ENCODE data around the gene HSD17B2. TPM values are rescaled to one million over a fixed set of nuclear protein-coding genes. Genes with fewer than 3 reads are reported as not detected.

HSD17B2 gene
- total RNA-seq, 1 donor, result not detected

GRCh38 chr16:82040296-82040695, 5.2 kb downstream of the HSD17B2 start:
- no peak overlapping the region for H3K4me2 ChIP-seq (ENCODE audit: insufficient read depth, low read length)
- no peaks in the 10 kb centered on the region for H3K9me3 ChIP-seq (ENCODE audit: low read depth, low read length)
- DNase-seq (ENCODE audit: insufficient read length, low spot score, missing footprints), result no peak

GRCh38 chr16:82041542-82041941, 6.5 kb downstream of the HSD17B2 start:
- no peaks in the 10 kb centered on the region for H4K20me1 ChIP-seq (ENCODE audit: insufficient read depth, low read length)
- no peaks in the 10 kb centered on the region for H3K79me2 ChIP-seq (ENCODE audit: insufficient read depth, low read length)
- no peak overlapping the region for H3K27ac ChIP-seq (ENCODE audit: low read depth, low read length)
- H2AFZ ChIP-seq (ENCODE audit: low read length), result no peak overlapping the region
- DNase-seq (ENCODE audit: insufficient read length, low spot score, missing footprints), result no peak
- no peak overlapping the region for H3K4me2 ChIP-seq (ENCODE audit: insufficient read depth, low read length)
- no peaks in the 10 kb centered on the region for H3K9me3 ChIP-seq (ENCODE audit: low read depth, low read length)
- no peak overlapping the region for H3K4me3 ChIP-seq (ENCODE audit: insufficient read depth, low read length)
- H3K36me3 ChIP-seq (ENCODE audit: insufficient read depth, low read length), result no peaks in the 10 kb centered on the region
- H3K4me1 ChIP-seq (ENCODE audit: insufficient read depth, low read length), result peaks cover 3% of the 10 kb centered on the region
- peaks cover 2% of the 10 kb centered on the region for H3K27me3 ChIP-seq (ENCODE audit: insufficient read depth, low read length)
- TF ChIP-seq CTCF (IDR thresholded peaks at IDR 0.05; ENCODE audit: extremely low read depth, low read depth, low read length), result no peak

More at GRCh38 chr16:82040296-82040695, 5.2 kb downstream of the HSD17B2 start:
- Histone ChIP-seq H3K4me1 (ENCODE audit: insufficient read depth, low read length) (peaks cover 3% of the 10 kb centered on the region), H3K4me3 (ENCODE audit: insufficient read depth, low read length) (no peak overlapping the region), H4K20me1 (ENCODE audit: insufficient read depth, low read length) (no peaks in the 10 kb centered on the region), H2AFZ (ENCODE audit: low read length) (no peak overlapping the region), H3K36me3 (ENCODE audit: insufficient read depth, low read length) (no peaks in the 10 kb centered on the region), H3K79me2 (ENCODE audit: insufficient read depth, low read length) (no peaks in the 10 kb centered on the region), H3K27me3 (ENCODE audit: insufficient read depth, low read length) (no peaks in the 10 kb centered on the region), H3K27ac (ENCODE audit: low read depth, low read length) (no peak overlapping the region)
- no peak for TF ChIP-seq CTCF (IDR thresholded peaks at IDR 0.05; ENCODE audit: extremely low read depth, low read depth, low read length)

GRCh38 chr16:82042144-82042543, 7.1 kb downstream of the HSD17B2 start:
- no peak overlapping the region for H3K4me2 ChIP-seq (ENCODE audit: insufficient read depth, low read length)
- no peaks in the 10 kb centered on the region for H3K79me2 ChIP-seq (ENCODE audit: insufficient read depth, low read length)
- no peak overlapping the region for H3K27ac ChIP-seq (ENCODE audit: low read depth, low read length)
- no peak for DNase-seq (ENCODE audit: insufficient read length, low spot score, missing footprints)
- peaks cover 3% of the 10 kb centered on the region for H3K4me1 ChIP-seq (ENCODE audit: insufficient read depth, low read length)
- no peak overlapping the region for H3K4me3 ChIP-seq (ENCODE audit: insufficient read depth, low read length)
- no peaks in the 10 kb centered on the region for H4K20me1 ChIP-seq (ENCODE audit: insufficient read depth, low read length)
- H3K27me3 ChIP-seq (ENCODE audit: insufficient read depth, low read length), result peaks cover 3% of the 10 kb centered on the region
- H2AFZ ChIP-seq (ENCODE audit: low read length), result no peak overlapping the region
- no peaks in the 10 kb centered on the region for H3K9me3 ChIP-seq (ENCODE audit: low read depth, low read length)
- no peaks in the 10 kb centered on the region for H3K36me3 ChIP-seq (ENCODE audit: insufficient read depth, low read length)
- TF ChIP-seq CTCF (IDR thresholded peaks at IDR 0.05; ENCODE audit: extremely low read depth, low read depth, low read length), result no peak

GRCh38 chr16:82042846-82043245, 7.8 kb downstream of the HSD17B2 start:
- Histone ChIP-seq H3K9me3 (ENCODE audit: low read depth, low read length) (no peaks in the 10 kb centered on the region), H3K4me1 (ENCODE audit: insufficient read depth, low read length) (peaks cover 3% of the 10 kb centered on the region), H3K27me3 (ENCODE audit: insufficient read depth, low read length) (peaks cover 3% of the 10 kb centered on the region), H2AFZ (ENCODE audit: low read length) (no peak overlapping the region), H3K27ac (ENCODE audit: low read depth, low read length) (no peak overlapping the region), H4K20me1 (ENCODE audit: insufficient read depth, low read length) (no peaks in the 10 kb centered on the region), H3K79me2 (ENCODE audit: insufficient read depth, low read length) (no peaks in the 10 kb centered on the region), H3K4me3 (ENCODE audit: insufficient read depth, low read length) (no peak overlapping the region), H3K36me3 (ENCODE audit: insufficient read depth, low read length) (no peaks in the 10 kb centered on the region), H3K4me2 (ENCODE audit: insufficient read depth, low read length) (no peak overlapping the region)
- no peak for DNase-seq (ENCODE audit: insufficient read length, low spot score, missing footprints)
- TF ChIP-seq CTCF (IDR thresholded peaks at IDR 0.05; ENCODE audit: extremely low read depth, low read depth, low read length), result no peak
